ENCODE data around the gene LRRC43.

DNA sequence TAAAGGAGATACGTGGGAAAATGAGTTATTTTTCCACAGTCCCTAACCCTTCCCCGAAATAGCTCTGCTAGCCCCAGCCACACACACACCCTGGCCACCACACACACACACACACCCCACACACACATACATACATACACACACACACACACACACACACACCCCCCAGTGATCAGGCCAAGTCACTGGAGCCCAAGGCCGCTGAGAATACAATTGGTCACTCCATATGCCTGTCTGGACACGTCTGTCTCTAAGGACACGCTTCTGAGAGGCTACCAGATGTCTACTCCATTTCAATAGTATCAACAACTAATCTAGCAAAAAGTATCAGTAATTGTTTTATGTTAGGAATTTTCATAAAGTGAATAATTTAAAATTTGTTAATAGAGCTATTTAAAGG, 55.9 kb downstream of the LRRC43 start:
- TF ChIP-seq, protein P1, sequence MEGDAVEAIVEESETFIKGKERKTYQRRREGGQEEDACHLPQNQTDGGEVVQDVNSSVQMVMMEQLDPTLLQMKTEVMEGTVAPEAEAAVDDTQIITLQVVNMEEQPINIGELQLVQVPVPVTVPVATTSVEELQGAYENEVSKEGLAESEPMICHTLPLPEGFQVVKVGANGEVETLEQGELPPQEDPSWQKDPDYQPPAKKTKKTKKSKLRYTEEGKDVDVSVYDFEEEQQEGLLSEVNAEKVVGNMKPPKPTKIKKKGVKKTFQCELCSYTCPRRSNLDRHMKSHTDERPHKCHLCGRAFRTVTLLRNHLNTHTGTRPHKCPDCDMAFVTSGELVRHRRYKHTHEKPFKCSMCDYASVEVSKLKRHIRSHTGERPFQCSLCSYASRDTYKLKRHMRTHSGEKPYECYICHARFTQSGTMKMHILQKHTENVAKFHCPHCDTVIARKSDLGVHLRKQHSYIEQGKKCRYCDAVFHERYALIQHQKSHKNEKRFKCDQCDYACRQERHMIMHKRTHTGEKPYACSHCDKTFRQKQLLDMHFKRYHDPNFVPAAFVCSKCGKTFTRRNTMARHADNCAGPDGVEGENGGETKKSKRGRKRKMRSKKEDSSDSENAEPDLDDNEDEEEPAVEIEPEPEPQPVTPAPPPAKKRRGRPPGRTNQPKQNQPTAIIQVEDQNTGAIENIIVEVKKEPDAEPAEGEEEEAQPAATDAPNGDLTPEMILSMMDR (IDR thresholded peaks at IDR 0.05 in 8 of 11, conservative IDR thresholded peaks at IDR 0.05 in 3 of 11): no peak
- no peak for TF ChIP-seq POLR2AphosphoS5 (IDR thresholded peaks at IDR 0.05)
